Stimulated activated CD4-positive, alpha-beta T cell treated with anti-CD3 and anti-CD28 coated beads, Interleukin-12 subunit alpha, Interleukin-12 subunit beta, amount 100 ng/mL, for 4 hours (primary cell): ENCODE results near the gene DNAJC13.
"Not testable (repeated sequence)": the region's sequence is repeated elsewhere in the genome, so short reads cannot be mapped to it uniquely, and the experiment has no call there.

Experiments
- DNase-seq: peaks from one replicate; pipeline ENCODE4 v3.0.0-alpha.2; 2020

The DNAJC13 gene

DNA sequence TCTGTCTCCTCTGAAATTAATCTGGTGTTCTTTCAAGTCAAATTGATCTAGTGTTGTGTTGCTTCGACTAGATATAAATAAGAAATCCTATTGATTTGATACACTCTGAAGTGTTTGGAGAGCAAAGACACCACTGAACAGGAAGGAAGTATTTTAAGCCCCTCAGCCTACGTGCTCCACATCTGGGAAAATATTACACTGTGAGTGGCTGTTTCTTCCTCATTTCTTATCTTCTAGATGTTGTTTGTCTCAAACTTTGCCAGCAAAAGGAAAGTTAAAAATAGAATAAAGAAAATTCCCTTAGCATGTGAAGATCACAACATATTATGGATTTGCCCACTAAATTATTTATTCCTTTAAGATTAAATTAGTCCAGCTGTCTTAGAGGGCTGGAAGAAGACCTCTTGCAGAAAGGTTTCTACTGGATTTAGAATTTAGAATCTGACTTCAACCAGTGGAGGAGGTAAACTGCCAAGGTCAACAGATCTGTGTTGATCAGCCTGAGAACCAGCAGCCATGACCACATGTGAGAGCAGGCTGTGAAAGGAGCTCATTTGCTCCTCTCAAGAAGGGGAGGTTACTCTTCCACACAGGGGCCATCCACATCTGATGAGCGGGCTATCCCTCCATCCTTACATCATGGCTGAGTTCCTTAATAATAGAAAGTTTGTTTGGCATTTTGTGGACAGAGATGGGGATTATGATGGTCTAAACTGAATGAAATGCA is 133.4 kb downstream of the DNAJC13 start:
- no peak for DNase-seq

DNA sequence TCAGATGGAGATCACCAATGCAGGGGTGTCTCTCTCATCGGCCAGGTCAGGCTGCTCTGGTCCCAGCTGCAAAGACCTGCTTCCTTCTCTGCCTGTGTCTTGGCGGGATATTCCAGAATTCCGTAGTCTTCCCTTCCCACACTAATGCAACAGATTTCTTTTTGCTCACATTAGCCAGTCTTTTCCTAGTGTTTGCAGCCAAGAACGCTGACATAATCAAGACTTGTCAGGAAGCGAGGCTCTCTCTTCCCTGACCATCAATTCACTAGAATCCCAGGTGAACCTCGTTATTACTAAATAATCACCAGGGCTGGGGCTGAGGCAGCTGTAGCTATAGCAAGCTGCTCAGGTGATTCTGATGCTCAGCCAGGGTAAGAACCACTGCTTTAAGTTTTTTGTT is 136.5 kb downstream of the DNAJC13 start:
- DNase-seq, result no peak

GRCh38 chr3:132554437-132554836 is 137.1 kb downstream of the DNAJC13 start:
- no peak for DNase-seq

DNA sequence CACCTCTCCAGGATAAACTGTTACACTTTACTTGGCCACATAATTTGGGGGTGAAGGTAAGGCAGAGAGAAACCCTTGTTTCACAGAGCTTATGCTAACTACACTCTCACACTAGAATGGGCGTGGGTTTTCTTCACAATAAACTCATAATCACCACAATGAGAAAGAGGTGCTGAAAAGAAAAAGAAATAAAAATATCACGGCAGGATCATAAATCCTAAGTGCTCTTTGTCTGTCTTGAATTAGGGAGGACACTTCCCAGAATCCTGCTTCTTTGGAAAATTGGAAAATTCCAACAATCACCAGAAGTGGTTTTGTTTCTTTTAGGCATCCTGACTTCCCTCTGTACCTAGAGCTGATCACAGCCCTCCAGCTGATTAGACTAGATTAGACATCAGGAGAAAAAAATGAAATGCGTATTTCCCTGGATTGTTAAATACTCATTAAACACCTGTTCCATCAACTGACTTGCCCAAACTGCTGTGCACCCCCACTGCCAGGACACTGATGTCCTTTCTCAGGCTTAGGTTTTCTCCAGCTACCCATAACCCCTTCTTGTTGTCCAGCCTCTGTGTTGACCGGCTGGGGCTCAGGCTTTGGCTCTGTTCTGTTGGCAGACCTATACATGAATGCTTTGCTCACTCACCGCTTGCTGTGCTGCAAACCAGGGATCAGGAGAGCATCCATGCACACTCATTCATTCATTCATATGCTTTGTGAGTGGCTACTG is 138.2 kb downstream of the DNAJC13 start:
- no peak for DNase-seq

- DNase-seq, result not testable (repeated sequence)
Observed at GRCh38 chr3:132556036-132556386, 138.7 kb downstream of the DNAJC13 start.

DNA sequence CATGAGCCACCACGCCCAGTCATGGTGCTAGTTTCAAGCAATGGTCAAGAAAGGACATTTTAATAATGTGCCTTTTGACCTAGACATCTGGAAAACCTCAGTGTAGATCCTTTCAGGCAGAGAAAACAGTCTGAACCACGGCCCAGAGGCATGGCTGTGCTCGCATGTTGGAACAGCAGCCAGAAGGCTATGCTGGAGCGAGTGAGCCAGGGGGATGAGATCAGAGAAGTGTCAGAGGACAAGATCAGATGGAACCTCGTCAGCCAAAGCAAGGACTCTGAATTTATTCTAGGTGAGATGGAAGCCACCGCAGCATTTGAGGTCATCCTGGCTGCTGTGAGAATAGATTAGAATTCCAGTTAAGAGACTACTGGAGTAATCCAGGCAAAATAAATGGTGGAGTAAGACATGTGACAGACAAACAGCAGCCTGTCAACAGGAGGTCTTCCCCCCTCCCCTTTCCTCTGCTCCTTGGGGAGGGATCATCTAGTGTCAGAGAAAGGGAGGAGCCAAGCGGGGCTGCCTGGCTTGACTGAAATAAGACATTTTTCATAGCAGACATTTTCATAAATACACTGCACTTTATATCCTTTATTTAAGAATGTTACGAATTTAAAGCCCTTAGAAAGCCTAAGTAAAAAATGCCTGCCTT is 139.3 kb downstream of the DNAJC13 start:
- no peak for DNase-seq

DNA sequence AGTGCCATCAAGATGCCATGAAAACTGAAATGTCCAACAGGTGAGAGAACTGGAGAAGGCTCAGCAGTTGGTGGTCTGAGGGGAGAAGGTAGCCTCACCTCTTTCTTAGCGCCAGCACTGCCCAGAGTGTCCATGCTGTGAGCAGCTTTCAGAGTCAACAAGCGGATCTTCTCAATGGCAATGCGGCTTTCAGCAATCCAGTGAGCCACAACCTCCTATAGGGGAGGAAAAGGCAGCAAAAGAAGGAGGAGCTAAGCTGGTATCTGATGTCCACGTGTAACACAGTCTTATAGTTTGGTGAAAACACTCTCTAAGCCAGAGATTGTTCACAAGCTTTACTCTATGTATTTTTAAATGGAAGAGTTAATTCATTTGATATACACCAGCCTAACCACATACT is 143.7 kb downstream of the DNAJC13 start:
- no peak for DNase-seq

DNA sequence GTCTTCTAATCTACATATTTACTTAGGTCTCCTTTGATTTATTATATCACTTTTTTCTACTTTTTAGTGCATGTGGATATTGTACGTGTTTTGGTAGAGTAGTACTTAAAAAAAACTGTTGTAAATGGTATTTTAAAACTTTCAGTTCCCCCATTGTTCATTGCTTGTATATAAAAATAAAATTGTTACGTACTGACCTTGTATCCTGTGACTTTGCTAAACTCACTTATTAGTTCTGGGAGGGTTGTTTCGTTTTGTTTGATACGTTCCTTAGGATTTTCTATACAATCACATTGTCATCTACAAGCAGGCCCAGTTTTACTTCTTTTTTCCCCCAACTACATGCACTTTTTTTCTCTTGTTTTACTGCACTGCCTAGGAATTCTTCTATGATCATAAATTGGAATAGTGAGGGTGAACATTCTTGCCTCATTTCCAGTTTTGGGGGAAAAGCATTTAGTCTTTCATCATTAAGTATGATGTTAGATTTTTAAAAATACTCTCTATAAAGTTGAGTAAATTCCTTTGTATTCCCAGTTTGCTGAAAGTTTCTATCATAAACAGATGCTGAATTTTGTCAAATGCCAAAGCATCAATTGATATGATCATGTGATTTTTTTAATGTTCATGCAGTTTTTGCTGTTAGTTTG is 146.2 kb downstream of the DNAJC13 start:
- DNase-seq, result no peak

GRCh38 chr3:132564070-132564465 is 146.8 kb downstream of the DNAJC13 start:
- no peak for DNase-seq

GRCh38 chr3:132568422-132568821 is 151.1 kb downstream of the DNAJC13 start:
- no peak for DNase-seq

DNA sequence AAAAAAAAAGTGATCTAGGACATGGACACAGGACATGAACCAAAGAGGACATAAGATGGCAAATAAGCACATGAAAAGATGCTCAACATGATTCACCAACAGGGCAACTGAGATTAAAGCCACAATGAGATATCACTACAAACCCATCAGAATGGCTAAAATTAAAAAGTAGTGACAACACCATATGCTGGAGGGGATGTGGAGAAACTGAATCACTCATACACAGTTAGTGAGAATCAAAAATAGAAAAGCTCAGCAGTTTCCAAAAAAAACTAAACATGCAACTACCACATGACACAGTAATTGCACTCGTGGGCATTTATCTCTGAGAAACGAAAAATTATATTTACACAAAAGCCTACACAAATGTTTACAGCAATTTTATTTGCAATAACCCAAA is 151.9 kb downstream of the DNAJC13 start:
- DNase-seq, result no peak

DNA sequence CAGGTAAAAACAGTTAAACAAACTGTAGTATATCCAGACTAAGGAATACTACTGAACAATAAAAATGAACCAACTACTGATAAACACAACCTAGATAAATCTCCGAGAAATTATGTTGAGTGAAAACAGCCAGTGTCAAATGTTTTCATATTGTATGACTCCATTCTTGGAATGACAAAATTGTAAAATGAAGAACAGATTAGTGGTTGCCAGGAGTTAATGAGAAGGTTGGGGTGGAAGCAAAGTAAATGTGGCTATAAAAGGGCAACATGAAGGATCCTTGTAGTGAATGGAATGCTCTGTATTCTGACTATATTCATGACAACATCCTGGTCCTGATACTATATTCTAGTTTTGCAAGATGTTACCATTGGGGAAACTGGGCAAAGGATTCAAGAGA is 152.3 kb downstream of the DNAJC13 start:
- no peak for DNase-seq

GRCh38 chr3:132570016-132570415 is 152.7 kb downstream of the DNAJC13 start:
- no peak for DNase-seq

GRCh38 chr3:132573797-132574211 is 156.5 kb downstream of the DNAJC13 start:
- DNase-seq, result no peak

DNA sequence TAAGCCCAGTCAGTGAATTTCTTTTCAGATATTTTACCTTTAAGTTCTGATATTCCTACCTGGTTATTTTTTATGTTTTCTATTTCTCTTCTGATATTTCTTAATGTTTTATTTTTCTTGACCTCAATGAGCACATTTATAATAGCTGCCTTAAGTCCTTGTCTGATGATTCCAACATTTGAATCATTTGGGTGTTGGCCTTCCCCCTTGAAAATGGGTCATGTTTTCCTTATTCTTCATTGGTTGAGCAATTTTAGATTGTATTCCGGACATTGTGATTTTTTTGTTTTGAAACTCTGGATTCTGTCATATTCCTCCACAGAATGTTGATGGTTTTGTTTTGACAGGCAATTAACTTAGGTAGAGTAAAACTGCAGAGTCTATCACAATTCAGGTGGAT is 170.1 kb downstream of the DNAJC13 start:
- no peak for DNase-seq
